ENCODE measurements around the gene TRIM8.

Gene TRIM8

DNA sequence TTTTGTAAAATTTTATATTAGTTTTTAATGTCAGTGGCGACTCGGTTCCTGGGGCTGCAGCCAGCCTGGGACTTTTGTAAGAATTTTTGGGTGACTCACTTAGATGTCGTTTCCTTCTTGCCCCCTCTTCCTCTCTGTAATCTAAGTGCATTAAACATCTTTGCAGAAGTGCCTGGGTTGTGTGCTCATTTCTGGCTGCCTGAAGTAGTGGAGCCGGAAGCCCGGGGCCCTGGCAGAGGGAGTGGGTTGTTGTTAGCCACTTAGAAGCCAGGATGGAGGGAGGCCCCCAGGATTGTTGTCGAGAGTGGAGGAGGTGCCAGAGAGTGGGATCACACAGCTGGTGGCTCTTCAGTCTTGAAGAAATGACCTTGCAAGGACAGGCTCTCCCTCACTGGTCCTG lies 11.0 kb upstream of the TRIM8 start:
- DNase-seq: peak; percentile 78

DNA sequence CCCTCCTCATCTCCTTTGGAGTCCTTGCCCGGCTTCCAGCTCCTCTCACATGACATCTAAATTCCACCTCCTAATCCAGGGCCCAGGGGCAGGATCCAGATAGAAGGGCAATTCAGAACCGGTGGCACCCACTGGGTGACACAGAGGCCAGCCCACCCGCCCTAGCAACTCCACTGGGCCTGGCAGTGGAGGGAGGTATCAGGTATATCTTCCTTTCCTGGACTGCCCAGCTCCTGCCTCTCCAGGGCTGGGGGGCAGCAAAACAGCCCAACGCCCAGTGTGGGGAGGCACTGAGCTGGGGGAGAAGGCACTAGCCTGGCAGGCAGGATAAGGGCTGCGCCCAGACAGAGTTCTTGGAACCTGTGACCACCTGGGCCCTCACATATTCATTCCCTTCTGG lies 10.4 kb upstream of the TRIM8 start:
- DNase-seq: no peak

DNA sequence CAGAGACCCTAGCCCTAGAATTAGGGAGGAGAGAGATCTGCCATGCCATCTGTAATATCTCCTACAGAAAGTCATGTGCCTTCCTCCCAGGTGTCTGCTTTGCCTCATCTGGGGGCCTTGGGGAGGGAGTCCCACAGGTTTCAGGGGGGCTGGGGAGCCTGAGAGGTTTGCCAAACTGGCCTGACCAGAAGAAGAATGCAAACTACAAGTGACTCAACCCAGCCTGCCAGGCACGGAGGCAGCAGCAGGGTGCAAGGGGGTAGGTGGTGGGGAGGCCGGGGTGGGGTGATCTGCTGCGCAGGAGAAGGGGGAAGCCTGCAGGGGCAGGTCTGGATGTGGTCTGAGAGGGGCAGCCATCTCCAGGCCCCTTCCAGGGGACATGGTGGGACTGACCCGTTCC lies 9.6 kb upstream of the TRIM8 start:
- DNase-seq: no peak

DNA sequence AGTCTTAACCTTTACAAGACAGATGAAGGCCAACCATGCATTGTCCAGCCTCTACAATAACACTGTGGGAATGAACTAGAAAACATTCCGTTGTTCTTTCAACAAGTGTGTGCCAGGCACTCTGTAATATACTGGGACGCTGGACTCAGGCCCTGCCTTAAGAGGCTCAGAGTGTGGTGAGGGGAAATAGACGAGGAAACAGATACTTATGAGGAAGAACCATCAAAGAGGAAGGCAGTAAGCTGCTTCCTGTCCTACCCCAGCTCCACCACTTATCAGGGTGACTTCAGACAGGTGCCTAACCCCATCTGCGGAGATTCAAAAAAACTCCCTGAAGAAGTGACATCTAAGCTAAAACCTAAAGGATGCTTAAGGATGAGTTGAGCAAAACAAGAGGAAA lies 8.9 kb upstream of the TRIM8 start:
- no peak for DNase-seq

GRCh38 chr10:102639537-102639936 lies 4.7 kb upstream of the TRIM8 start:
- DNase-seq: no peak

DNA sequence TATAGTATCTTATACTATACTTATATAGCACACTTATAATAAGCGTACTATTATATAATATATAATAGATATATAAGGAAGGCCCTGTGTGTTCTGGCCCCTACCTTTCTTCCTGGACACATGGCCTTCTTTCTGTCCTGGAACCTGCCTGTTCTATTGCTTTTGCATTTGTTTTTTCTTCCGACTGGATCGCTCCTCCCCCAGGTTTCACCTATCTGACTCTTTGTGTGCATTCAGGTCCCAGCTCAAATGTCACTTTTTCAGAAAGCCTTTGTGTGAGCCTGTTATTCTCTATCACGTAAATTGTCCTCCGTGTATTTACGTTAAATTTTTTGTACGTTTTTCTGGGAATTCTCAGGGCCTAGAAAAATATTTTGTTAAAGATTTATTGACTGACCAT lies 2.9 kb upstream of the TRIM8 start:
- no peak for DNase-seq

DNA sequence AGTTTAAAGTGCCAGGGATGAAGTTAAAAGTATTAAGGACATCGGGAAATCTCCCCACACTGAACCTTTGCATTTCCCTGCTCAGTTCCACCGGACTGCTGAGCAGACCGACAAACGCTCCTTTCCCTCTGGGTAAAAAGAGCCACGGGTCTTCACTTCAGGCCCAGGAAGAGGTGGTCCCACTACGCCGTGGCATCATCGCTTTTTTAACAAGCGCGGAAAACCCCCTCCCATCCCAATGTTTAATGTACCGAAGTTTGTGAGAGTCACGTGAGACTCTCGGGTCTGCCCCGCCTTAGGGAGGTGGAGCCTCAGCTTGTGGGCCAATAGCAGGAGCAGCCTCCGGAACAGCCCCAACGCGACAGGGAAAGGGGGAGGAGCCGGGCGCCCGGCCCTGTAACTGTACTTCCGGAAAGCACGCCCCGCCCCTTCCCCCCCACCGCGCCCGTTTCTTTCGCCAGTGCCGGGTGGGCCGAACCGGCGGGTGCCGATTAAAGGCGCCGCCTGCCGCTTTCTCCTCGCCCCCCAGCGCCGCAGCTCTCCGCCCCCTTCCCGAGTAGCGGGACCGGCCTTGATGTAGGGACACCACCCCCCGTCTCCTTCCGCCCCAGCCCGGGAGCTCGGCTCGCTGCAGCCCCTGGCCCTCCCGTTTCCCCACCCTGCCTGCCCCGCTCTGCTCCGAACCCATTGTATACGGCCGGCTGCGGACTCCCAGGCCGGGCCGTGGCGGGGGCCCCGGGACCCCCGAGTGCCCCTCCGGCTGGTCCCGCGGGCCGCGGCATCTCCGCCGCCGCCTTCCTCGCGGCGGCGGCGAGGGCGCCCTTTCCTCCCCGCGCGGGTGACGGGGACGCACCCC lies 2.2 kb upstream of the TRIM8 start:
- DNase-seq: peak; percentile 98

DNA sequence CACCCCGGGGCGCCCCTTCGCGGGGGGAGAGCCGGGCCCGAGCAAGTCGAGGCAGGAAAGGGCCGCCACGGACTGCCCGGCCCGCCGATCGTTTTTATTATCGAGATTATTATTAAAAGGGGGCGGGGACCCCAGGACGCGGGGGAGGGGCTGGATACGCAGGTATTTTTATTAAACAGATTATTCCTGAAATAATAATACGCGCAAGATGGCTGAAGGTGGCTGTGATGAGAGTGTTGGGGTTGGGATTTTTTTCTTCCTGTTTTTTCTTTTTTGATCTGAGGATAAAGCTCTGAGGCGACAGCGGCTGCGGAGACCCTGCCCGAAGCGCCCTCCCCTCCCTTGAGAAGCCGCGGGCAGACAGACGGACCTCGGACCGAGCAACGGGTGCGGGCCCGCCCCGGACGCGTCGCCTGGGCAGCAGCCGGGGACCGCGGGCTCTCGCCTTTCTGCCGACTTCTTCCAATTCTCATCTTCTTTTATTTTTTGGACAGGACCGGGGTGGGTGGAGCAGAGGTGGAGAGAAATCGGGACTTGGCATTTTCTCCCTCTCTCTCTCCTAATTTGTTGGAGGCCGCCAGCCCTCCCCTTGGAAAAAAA lies 1.4 kb upstream of the TRIM8 start:
- DNase-seq: no peak

DNA sequence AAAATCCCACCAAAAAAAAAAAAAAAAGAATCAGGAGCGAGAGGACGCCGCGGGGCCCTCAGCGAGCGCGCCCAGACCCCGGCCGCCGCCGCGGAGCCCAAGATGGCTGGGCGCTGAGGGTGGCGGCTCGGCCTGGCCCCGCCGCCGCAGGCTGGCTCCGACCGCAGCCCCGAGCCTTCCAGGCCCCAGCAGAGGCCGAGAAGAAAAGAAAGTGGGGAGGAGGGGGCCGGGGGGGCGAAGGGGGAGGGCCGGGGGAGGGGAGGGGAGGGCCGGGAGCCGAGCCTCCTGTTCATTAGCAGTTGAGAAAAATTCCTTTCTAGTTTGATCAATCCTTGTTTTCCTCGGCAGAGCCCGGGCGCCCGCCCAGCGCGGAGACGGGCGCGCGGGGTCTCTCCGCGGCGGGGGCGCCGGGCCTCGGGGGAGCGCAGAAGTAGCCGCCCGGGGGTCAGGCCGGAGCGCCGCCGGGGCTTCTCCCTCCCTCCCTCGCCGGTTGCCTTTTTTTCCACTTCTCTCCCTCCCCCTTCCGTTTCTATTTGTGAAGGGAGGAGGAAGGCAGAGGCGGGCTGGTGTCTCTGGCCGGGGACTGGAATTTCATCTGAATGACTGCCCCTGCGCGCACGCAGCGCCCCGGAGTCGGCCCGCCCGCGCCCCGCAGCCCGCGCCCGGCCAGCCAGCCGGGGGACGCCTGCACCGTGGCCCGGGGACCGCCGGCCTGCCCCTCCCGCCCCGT lies 778 bp upstream of the TRIM8 start:
- DNase-seq: peak; percentile 81

GRCh38 chr10:102644646-102645387 lies 538 bp downstream of the TRIM8 start:
- DNase-seq: peak; percentile 67

DNA sequence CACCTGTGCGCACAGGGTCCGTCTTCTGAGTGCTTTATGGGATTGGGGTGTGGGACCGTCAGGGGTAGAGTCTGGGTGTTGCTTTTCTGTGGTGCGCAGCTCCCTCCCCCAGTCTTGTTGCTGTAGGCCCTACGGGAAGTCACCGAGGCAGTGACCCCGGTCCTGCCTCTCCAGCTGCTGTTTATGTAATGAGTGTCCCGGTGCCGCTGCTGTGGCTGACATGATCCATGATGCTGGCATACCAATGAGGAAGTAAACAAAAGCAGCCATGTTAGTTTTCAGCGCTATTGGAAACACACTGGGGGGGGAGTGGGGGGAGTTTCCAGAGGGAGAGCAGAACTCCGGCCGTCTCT lies 1.1 kb downstream of the TRIM8 start:
- peak; percentile 40 for DNase-seq

DNA sequence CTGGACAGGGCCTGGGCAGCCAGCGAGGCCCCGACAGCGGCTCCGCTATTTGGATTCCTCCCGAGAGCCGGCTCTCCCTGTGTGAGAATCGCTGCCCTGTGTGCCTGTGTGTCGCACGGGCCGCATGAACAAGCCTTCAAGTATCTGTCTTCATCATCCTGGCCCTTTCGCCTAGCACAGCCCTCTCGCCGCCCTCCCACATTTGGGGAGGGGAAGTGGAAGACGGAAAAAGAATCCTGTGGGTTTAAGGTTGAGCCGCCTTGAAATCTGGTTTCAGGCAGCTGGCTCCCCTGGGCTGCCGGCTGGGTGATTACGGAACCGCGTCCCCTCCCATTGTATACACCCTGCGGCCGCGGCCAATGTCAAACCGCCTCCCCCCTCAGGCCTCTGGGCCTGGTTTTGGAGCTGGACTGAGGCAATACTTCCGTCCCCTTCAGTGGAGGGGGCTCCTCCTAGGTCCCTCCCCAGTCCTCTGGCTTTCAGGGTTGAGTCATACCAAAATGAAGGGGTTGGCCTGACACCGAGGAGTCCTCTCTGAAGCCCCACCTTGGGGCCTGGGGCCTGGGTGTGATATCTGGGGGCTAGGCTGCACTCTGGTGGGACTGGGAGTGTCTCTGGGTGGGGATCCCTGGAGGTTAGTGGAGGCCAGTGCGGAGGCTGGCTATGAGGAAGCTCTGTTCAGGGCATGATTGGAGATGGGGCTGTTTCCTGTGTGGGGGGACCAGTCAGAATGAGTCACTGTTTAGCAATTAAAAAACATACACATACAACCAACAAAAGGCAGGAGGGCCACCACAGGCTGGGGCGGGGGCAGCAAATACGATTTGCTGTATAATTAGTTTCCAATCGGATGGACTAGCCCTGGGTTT lies 1.7 kb downstream of the TRIM8 start:
- DNase-seq: peak; percentile 91

DNA sequence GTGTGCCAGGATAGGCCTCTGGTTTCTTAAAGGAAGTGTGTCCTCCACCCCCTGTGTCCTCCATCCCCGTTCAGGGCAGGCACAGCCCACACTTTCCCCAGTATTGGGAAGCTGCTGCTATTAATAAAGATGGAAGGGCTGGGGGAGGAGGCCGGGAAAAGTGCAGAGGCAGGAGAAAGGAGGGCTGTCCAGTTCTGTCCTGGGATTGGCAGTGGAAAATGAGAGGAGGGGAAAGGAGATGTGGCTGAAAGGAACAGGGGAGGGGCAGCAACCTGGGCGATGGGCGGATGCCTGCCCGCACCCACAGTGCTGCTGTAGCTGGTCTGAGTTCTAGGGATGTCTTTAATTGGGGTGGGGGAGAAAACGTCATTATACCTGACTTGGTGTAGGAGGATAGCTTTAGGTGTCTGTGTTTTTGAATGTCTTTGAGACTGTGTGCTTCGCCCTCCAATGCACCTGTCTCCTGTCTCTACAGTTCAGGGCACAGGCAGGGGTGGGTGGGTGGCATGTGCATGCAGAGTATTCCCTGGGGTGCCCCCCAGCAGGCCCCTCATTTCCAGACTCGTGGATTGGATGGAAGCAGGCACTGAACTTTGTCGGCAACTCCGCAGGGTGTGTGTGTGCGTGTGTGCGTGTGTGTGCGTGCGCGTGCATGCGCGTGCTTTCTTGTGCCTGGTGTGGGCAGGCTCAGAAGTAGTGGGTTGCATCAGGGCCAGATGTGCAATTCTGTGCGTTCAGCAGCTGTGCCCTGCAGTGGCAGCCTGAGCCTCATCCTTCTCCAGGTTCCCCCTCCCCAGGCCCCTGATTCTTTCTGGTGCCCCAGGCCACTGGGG lies 2.5 kb downstream of the TRIM8 start:
- peak; percentile 46 for DNase-seq

DNA sequence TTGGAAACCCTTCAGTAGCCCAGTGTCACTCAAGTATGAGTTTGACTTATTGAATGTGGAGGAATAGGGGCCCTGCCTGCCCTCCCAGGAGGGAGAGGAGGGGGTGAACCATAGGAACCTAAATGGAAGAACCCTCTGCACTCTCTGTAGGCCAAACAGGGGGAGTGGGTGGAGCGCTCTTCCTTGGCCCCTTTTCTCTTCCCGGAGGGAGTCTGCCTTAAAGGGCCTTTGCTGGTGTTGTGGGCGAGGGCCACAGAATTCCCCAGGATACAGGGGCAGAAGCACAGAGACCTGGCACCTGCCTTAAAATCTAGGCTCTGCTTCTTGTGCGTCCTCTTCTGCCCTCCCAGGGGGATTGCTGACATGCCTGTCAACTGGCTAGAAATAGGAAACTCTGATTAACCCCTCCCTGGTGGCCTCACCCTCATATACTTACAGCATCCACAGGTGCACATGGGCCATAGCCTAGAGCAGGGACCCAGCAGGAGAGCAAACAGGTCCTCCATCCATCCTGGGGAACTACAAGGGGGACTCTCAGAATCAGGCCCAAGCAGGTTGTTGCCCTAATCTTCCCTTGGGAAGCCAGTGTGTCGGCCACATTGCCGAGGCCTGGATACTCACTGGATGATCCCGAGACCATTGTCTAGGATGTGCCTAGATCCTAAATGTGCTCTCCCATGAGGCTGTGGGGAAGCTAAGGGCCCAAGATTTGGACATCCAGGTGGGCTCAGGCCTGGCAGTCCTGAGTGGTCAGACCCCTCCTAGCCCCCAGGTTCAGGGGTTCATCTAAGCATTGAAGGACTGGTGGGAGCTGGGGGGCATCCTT lies 3.4 kb downstream of the TRIM8 start:
- DNase-seq: no peak

GRCh38 chr10:102648269-102648888 lies 4.1 kb downstream of the TRIM8 start:
- DNase-seq: no peak

- no peak for DNase-seq
These were observed 4.9 kb downstream of the TRIM8 start for GRCh38 chr10:102648889-102649796.

DNA sequence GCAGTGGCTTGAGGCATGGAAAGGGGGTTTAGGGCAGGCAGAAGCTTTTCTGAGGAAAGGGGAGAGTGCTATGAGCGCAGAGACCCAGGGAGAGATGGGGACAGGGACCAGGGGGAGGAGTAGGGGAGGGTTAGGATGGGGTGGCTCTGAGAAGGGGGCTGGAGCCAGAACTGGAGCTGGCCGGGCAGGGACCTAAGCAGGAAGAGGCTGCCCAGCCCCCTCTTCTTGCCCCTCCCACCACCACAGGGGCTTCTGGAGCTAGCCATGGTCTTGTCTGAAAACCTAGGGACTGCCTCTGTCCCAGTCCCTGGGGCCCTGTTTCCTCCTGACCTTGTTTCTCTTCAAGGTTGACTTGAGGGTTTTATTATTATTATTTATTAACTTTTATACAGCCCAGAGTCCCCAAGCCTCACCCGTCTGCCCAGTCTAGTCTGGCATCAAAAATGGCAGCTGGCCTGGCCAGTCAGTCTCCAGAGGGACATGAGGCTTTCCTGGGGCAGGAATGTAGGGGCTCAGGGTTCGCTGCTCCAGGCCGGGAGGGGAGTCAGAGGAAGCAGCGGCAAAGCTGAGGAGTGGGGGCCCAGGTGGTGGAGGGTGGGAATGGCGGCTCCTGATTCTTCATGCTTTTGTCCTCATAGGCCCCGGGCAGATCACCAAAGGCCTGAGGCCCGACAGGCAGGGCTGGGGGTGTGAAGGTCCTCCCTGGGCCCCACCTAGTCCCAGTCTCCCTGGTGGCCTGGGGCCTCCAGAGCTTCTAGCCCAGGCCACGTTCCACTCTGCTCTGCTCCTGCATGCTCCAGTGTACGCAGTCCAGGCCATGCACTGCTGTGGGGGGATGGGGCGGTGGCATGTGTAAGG lies 5.7 kb downstream of the TRIM8 start:
- DNase-seq: no peak
